Measurements from ENCODE around the gene GPRIN1.
"Not testable (repeated sequence)": the region's sequence is repeated elsewhere in the genome, so short reads cannot be mapped to it uniquely, and the experiment has no call there.

GPRIN1 gene

DNA sequence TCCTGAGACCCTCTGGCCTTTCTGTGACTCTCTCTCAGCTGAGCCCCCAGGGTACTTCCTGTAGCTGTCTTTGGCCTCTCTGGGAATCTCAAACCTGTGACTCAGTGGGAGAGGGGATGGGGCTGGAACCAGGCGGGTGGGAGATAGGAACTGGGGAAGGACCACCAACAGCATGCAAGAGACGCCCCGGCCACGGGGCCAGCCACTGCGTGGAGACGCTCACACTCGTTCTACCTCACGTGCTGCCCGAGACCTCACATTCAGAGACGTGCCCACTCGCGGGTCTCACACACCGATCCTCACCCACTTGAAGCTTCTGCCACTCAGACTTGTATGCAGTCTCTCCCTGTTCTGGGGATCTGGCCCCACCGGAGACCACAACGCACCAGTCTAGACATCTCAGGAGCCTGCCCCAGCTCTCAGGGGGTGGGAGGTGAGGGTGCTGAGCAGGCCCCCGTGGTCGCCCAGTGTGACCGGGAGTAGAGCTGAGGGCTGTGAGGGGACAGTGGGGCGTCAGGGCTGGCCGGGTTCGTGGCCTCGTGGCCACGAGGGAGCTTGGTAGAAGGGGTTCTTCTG is 13.8 kb downstream of the GPRIN1 start:
- DNase-seq: no peak

DNA sequence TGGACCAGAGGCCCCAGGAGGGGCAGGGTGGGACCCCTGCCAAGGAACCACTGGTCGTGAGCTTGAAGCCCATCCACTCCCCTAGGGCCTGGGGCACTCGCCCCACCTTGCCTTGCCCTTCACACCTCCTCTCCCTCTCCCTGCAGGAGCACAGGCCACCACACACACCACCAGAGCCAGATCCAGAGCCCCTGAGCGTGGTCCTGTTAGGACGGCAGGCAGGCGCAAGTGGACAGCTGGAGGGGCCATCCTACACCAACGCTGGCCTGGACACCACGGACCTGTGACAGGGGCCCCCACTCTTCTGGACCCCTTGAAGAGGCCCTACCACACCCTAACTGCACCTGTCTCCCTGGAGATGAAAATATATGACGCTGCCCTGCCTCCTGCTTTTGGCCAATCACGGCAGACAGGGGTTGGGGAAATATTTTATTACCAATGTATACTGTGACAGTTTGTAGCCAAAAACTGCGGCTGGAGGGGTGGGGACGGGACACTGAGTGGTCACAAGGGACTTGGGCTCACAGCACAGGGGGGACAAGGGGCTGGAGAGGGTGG is 14.5 kb downstream of the GPRIN1 start:
- DNase-seq: no peak

DNA sequence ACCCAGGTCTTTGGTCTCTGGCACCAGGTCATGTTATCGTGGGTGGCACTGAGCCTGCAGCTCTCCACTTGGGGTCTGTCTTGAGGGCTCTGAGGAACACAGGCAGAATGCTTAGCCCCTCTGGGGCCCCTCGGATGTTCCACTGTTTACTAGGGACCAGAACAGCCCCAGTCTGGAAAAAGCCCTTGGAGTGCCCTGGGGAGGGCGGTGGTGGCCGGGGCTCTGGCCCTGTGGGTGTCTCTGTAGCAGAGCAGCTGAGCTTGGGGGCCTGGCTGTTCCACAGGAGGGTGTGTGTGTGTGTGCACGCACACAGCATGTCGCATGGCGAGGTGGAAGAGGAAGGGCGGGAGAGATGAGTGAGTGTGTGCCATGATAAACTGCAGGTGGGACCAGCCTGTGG is 15.4 kb downstream of the GPRIN1 start:
- DNase-seq: no peak

DNA sequence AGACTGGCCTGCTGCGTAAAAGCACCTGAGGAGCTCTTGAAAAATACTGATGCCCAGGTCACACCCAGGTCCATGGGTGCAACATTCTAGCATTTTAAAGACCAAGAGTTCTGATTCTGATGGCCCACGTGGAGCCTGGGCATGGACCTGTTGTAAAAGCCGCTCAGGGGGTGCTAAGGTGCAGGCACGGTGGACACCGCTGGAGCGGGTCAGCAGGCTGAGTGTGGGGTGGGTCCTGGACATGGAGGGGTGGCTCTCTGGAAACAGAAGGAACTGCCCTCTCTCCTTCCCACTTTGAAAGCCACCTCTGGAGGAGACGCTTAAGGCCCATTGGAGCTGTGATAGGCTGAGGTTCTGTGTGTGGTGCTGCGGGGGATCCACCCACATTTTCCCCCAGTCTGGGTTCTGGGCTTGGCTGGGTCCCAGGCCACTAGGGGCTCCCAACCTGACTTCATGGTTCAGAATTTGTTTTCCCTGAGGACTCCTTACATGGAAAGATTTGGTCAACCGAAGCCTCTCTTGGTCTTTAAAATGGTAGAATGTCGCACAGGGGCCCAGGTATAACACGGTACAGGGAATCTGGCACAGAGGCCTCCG is 16.6 kb downstream of the GPRIN1 start:
- no peak for DNase-seq

DNA sequence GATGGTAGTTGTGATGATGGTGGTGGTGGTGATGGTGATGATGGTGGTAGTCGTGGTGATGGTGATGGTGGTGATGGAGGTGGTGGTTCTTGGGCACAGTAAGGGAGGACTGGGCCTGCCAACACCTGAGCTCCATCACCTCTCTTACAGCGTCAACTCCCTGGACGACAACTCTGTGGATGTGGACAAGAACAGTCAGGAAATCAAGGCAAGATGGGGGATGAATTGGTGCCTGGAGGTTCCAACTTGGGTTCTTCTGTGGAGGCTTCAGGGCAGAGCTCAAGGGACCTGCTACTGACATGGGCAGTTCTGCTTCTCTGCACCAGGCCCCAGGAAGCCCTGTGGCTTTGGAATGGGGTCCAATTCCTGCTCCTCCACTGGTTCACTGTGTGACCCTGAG is 17.4 kb downstream of the GPRIN1 start:
- no peak for DNase-seq

DNA sequence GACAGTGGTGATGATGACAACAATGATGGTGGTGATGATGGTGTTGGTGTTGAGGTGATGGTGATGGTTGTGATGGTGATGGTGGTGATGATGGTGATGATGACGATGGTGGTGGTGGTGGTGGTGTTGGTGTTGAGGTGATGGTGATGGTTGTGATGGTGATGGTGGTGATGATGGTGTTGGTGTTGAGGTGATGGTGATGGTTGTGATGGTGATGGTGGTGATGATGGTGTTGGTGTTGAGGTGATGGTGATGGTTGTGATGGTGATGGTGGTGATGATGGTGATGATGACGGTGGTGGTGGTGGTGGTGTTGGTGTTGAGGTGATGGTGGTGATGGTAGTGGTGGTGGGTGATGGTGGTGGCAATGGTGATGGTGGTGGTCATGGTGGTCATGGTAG is 18.3 kb downstream of the GPRIN1 start:
- DNase-seq: not testable (repeated sequence)

DNA sequence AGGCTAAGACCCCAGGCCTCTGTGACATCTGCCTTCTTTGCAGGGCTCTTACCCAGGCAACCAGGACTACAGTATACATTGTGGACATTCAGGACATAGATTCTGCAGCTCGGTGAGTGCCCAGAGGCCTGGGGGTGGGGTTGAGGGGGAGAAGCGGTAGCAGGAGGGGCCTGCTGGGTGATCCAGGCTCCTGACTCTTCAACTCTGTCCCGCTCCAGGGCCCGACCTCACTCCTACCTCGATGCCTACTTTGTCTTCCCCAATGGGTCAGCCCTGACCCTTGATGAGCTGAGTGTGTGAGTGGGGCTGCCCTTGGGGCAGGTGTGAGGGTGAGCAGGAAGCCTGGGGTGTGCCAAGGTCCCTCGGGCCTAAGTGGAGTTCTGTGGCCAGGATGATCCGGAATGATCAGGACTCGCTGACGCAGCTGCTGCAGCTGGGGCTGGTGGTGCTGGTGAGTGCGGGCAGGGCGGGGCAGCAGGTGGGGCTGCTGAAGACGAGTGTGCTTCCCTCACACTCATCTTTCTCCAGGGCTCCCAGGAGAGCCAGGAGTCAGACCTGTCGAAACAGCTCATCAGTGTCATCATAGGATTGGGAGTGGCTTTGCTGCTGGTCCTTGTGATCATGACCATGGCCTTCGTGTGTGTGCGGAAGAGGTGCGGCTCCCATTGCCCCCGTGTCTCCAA is 19.8 kb downstream of the GPRIN1 start:
- no peak for DNase-seq

DNA sequence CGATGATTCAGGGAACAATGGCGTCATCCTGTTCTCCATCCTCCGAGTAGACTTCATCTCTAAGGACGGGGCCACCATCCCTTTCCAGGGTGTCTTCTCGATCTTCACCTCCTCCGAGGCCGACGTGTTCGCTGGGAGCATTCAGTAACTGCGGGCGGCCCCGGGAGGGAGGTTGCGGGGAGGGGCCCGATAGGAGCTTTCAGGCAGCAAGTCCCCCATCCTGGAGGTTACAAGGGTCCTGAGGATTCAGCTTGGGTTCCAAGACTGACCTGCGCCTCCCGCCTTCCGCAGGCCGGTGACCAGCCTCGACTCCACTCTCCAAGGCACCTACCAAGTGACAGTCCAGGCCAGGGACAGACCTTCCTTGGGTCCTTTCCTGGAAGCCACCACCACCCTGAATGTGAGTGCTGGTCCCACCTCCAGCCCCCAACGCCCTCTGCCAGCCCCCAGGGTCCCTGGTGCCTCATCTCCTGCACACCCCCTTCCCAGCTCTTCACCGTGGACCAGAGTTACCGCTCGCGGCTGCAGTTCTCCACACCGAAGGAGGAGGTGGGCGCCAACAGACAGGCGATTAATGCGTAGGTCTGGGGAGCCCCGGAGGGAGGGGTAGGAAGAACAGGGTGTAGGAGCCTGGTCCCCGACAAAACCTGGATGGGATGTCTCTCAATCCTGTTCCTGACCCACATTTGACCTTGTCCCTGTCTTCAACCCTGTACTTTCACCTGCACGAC is 20.8 kb downstream of the GPRIN1 start:
- no peak for DNase-seq

DNA sequence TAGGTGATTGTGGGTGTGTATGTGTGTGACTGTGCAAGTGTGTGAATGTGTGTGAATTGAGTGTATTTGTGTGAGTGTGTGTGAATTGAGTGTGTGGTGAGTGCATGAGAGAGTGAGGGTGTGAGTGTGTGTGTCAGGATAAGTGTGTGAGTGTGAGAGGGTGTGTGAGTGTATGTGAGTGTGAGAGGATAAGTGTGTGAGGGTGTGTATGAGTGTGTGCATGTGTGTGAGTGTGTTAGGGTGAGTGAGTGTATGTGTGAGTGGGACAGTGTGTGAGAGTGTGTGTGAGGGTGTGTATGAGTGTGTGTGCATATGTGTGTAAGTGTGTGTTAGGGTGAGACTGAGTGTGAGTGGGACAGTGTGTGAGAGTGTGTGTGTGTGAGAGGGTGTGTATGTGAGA is 21.7 kb downstream of the GPRIN1 start:
- DNase-seq: no peak

DNA sequence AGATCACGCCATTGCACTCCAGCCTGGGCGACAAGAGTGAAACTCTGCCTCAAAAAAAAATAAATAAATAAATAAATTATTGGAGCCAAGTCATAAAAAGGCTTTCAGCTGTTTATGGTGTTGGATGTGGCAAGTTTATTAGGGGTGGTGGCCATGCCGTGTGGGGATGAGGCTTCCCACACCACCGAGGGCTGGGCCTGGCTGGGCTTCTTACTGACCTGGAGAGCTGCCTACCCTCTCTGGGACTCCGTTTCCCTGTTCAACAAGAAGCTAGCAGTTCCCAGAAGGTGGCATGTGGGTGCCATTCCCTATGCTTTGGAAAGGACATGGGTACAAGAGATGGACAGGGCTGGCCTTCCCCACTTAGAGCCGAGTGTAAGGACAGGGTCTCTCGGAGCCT is 22.6 kb downstream of the GPRIN1 start:
- no peak for DNase-seq

DNA sequence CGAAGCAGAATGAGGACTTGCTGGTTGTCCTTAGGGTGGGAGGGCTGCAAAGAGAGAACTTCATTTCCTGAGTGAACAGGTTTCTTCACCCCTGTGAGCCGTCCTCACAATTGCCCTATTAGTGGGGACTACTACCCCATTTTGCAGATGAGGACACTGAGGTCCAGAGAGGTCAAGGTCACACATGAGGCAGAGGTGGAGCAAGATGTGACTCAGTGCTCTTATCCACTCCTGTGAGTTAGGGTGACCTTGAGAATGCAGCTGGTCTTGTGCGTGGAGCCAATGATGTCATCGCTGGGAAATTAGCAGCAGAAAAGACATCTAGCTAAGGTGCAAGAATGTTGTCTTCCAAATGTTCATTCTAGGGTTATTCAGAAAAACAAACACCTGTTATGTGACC is 26.9 kb downstream of the GPRIN1 start:
- no peak for DNase-seq

DNA sequence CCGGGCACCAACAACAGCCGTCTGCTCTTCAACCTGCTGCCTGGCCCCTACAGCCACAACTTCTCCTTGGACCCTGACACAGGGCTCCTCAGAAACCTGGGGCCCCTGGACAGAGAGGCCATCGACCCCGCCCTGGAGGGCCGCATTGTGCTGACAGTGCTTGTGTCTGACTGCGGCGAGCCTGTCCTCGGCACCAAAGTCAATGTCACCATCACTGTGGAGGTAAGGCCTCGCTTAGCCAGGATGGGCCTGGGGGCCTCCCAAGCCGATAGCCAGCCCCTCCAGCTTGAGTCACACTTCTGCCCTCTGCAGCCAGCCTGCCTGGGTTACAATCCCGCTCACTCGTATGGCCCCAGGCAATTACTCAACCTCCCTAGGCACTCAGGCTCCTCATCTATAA is 28.6 kb downstream of the GPRIN1 start:
- no peak for DNase-seq

DNA sequence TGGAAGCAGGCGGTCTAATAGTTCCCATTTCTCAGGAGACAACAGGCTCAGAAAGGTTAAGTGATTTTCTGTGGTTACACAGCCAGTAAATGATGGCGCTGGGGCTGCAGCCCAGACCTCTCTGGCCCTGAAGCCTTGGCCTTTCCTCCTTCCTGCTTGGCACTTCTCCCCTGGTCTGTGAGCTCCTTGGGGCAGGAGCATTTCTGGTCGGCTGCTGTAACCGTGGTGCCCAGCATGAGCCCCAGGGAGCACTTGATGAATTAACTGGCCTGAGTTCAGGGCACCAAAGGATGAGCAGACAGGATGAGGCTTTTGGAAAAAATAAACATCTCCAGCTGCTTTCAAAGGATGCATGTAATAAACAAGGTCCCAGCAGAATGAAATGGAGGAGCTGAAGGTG is 30.6 kb downstream of the GPRIN1 start:
- DNase-seq: no peak

DNA sequence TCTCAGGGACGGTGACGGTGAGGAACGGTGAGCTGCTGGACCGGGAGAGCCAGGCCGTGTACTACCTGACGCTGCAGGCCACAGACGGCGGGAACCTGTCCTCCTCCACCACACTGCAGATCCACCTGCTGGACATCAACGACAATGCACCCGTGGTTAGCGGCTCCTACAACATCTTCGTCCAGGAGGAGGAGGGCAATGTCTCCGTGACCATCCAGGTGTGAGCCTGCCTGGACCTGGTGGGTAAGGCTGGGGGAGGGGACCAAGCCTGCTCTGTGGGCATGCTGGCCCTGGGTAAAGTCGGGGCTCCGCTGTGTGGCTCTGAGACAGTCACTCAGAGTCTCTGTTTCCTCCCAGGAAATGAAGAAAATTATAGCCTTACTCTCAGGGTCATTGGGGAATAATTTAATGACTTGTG is 31.6 kb downstream of the GPRIN1 start:
- no peak for DNase-seq

DNA sequence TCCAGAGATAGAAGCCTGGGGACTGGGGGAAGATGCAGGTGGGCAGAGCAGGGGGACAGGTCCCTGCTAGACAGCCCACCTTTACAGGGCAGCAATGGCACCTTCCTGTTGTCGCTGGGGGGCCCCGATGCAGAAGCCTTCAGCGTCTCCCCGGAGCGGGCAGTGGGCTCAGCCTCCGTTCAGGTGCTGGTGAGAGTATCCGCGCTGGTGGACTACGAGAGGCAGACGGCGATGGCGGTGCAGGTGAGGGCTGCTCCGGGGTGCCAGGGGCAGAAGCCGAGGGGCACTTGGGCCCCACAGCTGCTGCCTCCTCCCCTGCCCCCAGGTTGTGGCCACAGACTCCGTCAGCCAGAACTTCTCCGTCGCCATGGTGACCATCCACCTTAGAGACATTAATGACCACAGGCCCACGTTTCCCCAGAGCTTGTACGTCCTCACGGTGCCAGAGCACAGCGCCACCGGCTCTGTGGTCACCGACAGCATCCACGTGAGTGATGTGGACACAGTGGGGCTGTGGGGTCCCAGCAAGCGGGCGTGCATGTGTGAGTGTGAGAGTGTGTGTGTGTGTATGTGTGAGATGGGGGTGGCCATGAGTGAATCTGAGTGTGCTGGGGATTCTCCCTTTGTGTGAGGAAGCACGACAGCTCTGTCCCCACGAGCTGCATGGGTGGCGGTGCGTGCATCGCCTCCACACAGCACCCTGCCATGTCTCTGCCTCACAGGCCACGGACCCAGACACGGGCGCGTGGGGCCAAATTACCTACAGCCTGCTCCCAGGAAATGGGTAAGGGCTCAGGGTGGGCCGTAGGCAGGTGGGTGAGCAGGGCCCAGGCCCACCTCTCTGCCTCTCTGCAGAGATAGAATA is 32.4 kb downstream of the GPRIN1 start:
- no peak for DNase-seq

DNA sequence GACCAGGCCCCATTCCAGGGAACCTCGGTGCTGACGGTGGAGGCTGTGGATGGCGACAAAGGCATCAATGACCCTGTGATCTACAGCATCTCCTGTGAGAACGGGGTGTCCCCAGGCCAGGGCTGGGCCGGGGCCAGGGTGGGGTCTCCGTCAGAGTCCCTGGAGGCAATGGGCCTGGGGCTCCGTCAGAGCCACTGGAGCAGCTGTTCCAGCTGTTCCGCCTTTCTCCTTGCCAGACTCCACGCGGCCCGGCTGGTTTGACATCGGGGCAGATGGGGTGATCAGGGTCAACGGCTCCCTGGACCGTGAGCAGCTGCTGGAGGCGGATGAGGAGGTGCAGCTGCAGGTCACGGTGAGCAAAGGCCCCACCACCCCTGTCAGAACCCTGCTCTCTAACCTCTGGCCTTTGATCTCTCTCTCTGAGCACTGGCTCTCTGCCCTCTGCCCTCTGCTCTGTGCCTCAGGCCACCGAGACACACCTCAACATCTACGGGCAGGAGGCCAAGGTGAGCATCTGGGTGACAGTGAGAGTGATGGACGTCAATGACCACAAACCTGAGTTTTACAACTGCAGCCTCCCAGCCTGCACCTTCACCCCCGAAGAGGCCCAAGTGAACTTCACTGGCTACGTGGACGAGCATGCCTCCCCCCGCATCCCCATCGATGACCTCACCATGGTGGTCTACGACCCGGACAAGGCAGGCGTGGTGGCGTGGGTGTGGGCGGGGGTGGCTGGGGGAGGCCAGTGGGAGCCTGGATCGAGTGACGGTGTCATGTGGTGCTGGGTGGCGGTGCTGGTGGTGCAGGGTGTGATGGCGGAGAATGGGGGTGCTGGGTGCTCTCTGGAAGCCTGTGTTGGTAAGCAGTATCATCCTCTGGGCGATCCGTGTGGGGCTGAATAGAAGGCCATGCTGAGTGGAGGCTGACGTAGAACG is 34.2 kb downstream of the GPRIN1 start:
- no peak for DNase-seq

DNA sequence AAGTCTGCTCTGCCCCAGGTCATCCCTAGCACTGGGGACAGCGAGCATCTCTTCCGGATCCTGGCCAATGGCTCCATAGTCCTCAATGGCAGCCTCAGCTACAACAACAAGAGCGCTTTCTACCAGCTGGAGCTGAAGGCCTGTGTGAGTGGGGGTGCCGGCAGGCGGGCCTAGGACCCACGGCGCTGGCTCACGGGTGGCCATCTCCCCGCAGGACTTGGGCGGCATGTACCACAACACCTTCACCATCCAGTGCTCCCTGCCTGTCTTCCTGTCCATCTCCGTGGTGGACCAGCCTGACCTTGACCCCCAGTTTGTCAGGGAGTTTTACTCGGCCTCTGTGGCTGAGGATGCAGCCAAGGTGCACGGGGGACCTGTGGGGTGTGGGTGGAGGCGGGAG is 34.9 kb downstream of the GPRIN1 start:
- DNase-seq: no peak

DNA sequence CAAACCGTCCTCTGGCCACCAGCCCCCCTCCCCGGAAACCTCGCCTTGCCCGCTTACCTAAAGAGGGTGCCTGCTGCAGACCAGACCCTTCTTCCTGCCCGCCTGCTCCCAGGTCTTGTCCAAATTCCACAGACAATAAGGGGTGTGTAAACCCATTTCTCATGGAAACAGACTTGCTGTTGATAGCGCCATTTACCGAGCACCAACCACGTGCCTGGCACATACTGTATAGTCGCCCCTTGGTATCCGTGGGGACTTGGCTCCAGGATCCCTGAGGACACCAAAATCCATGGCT is 35.7 kb downstream of the GPRIN1 start:
- DNase-seq: no peak

DNA sequence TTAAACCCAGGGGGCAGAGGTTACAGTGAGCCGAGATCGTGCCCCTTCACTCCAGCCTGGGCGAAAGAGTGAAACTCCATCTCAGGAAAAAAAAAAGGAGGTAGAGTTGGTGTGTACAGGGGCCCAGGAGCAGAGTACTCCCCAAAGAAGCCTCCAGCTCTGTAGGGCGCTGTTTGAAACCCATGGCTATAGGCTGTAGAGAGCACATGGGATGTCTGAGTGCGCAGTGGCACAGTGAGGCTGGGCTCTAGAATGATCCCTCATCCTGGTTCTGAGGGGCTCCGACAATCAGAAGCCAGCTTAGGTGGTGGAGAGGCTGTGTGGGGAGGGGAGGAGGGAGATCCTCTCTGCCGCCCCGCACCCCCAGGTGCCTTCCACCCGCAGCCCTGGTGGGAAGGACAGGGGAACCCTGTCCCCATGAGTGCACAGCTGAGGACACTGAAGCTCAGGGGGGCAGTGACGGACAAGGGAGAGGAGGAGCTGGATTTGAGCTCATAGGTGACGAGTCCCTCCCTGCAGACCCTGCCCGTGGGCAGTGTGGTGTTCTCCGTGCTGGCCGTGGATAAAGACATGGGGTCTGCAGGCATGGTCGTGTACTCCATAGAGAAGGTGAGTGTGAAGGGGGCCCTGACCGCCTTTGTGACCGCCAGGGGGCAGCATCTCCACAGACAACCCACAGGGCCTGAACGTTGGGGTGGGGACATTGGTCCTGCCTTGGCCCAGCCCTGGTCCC is 36.2 kb downstream of the GPRIN1 start:
- DNase-seq: no peak

DNA sequence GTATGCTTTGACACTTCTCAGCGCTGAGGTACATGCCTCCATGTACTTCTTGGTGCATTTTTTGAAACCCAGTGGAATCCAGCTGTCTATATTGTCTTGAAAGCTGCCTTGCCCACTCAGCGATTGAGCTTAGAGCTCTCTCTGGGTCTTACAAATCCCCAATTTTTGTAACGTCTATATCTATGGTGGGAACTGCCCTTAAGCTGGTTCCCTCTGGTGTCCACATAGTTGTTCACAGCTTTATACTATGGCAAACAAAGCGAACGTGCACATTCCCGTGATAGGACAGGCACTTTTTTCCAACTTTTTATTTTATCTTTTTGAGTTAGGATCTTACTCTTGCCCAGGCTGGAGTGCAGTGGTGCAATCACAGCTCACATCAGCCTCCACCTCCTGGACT is 39.9 kb downstream of the GPRIN1 start:
- DNase-seq: no peak

DNA sequence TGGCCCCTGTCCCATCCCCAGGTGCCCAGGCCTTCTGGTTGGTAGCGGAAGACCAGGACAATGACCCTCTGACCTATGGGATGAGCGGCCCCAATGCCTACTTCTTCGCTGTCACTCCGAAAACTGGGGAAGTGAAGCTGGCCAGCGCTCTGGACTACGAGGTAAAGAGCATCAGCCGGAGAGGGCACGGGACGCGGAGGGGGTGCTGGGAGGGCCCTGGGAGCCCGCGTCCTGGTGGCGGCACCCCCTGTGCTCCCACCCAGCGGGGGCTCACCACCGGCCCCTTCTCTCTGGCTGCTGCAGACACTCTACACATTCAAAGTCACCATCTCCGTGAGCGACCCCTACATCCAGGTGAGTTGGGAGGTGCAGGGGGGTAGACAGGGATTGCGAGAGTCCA is 41.3 kb downstream of the GPRIN1 start:
- no peak for DNase-seq
